ENCODE results near the gene SAPCD1.

Gene SAPCD1

DNA sequence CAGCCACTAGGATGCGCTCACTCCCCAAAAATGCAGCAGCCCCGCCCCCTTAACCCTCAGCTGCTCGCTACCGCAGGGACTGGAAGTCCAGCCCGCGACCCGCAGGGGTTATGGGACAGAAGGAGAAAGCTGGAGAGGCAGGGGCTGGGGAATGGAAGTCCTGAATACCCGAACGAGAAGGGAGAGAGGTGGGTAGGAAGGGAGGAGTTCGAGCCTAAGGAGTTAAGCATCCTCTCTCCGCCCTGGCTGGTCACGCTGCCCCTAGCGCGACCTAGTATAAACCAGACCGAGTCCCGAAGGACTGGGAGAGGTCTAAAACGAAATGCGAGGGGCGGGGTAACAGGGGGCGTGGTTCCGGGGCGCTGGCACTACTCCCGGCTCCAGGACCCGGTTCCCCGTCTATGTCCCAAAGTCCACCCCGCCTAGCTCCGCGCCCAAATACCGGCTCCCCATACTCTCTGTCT is 32.9 kb upstream of the SAPCD1 start:
- DNase-seq (ENCODE audit: low spot score) = peak; percentile 89

DNA sequence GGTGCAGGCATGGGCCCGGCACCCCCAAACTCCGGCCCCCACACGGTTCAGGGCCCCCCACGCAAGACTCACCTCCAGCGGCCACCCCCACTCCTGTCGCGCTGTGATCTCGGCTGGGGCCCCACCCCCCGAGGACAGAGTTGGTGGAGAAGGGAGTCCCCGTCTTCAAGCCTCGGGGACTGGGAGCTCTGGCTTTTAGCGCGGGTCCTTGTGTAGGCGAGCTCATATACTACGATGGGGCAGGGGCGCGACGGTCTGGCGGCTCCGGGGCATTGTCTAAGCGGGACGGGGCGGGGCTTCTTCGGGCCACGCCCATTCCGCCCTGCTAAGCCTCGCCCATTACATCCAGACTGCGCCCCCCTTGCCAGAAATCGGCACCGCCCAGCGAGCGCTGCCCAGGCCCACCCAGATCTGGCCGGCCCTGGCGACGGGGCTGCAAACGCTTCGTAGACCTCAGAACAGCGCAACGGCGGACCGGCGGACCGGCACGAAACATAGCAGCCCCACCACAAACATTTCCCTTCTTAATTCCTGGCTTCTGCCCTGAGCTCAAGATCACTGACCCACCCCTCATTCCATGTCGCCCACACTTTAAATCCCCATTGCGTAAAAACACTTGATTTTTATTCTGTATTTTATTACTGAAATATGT is 32.4 kb upstream of the SAPCD1 start:
- DNase-seq (ENCODE audit: low spot score) = peak; percentile 90

DNA sequence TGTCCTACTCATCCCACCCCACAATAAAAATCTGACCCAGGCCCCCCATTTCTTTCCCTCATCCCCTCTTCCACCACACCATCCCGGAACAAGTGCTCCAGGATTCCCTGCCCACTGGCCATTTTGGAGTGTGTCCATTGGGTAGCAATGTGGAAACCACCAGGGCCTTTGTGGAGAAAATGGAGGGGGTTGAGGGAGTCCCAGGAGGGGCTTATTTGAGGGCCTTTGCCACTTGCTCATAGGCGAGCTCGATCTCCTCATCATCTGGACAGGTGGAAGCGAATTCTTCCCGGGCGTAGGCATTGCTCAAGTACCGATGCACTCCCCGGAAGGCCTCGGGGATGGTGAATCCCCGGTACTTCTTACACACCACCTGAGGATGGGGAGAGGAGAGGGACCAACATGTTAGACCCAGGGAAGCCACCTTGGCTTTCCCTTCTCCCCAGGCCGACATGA is 31.8 kb upstream of the SAPCD1 start:
- no peak for DNase-seq (ENCODE audit: low spot score)

DNA sequence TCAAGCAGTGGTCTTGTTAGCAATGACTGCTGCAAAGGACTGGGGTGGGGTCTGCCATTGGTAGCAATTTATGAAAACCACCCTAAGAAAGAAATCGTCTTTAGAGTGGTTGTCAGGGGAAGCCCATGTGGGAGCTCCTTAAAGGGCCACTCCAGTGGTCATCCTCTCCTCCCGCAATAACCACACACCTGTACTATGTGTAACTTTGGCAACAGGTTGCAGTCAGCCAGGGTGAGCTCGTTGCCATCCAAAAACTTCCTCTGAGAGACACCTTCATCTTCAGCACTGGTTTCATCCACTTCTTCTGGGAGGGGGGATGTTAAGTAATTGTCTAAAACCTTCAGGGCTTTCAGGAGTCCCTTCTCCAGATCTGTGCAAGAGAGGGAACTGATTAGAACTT is 30.4 kb upstream of the SAPCD1 start:
- no peak for DNase-seq (ENCODE audit: low spot score)

DNA sequence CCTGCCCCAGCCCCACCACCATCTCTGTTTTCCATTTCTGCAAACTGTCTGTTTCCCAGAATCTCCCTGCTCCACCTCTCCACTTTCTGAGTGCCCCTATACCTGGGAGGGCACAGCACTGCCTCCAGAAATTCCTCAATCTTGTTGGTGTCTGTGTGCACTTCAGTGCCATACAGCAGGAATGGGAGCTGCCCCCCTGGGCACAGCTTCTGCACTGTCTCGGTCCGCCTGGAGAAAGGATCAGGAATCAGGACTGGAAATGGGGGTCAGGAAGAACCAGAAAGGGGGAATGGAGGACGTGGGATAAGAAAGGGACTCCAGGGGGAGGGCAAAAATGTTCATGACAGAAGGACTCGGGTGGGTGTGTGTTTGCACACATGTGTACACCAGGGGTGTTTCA is 28.7 kb upstream of the SAPCD1 start:
- DNase-seq (ENCODE audit: low spot score) = no peak

DNA sequence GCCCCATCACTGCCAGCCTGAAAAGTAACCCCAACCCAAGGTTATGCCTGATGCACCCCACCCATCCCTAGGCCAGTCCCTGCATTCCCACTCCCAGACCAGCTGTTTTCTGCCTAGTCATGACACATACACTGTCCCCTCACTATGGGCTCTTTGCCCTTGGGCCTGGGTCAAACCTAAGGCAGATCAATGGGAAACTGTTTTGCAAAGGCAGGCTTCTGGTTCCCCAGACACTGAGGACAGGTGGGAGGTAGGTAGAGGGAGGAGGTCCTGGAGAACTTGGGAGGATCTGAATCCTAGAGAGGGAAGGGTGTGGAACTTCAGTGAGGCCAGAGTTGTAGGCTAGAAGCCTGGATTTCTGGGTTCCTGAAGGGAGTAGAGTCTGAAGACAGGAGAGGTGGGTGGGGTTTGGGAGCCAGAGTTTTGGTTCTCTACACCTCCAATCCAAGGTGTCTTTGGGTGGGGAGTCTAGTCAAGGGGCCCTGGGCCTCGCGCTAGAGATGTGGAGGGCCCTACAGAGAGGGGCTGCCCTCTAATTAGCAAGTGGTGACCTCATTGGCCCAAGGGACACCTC is 28.1 kb upstream of the SAPCD1 start:
- no peak for DNase-seq (ENCODE audit: low spot score)

DNA sequence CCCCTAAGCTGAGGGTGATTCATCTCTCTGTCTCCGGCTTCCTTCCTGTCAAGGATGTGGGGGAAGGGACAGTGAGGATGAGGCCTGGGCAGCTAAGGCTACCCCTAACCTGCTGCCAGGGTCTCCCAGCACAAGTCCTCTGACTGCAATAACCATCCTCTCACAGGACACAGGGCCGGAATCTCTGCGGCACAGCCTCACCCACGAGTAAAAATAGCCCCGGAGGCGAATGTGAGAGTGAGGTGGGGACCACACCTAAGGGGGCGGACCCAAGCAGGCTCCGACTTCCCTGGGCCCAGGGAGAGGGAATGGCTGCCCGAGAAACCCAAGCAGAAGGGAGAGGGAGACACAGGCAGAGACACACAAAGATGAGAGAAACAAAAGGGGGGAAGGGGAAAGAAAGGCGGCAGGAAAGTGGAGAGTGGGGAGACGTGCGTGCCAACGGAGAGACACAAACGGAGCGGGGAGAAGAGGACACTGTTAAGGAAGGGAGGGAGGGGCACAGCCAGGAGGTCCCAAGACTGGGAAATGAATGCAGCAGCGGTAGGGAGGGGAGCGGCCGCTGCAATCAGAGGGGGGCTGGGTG is 27.5 kb upstream of the SAPCD1 start:
- DNase-seq (ENCODE audit: low spot score) = peak; percentile 91

DNA sequence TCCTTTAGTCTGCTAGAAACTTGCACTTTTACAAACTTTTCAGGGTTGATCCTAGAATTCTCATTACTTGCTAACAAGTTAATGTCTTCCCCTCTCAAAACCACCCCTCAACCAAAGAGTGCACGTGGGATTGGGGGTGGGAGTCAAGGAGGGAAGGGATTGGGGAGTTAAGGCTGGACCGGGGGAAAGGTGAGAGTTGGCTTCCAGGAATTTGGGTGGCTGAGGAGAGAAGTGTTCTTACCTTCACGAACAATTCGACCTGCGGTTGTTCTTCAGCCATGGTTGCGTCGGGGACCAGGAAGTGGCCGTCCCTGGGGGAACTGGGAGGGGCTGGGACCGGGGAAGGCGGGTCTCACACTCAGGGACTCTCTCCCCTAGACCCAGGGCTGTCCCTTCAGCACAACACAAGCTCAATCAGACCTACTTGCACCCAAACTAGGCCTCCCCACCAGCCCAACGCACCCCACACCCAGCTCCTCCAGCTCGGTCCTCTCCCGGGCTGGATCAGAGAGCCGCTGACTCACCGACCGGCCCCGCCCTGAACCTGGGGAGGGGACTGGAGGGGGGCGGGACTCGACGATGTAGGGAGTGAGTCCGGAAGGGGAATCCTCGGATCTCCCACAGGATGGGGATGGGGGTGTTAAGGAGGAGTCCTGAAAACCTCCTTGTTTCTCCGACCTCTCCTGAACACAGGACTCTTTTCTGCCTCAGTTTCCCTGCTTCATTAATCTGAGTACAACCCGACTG is 26.3 kb upstream of the SAPCD1 start, which contains the start of gene CLIC1:
CLIC1 (minus strand) TSS at position 510 of the 747 bp plus-strand sequence; CDS start at position 280, 230 bp downstream.
- DNase-seq (ENCODE audit: low spot score) = peak; percentile 89

DNA sequence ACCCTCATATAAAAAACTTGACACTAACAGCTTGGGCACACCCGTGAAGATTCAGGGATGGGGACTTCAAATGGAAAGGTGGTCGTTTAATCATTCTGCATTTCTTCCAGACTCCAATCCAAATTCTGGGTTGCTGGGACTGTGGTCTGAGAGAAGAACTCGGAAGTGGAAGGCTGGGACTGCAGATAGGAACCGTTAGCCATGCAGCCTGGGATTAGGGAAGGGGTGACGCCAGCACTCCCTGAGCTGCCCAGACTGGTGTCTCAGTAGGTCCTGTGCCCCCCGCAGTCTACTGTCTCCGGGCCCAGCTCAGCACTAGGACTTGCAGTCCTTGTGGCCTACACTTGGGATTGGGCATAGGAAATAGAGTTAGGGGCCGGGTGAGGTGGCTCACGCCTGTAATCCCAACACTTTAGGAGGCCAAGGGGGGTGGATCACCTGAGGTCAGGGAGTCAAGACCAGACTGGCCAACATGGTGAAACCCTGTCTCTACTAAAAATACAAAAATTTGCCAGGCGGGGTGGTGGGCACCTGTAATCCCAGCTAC is 25.6 kb upstream of the SAPCD1 start:
- no peak for DNase-seq (ENCODE audit: low spot score)

DNA sequence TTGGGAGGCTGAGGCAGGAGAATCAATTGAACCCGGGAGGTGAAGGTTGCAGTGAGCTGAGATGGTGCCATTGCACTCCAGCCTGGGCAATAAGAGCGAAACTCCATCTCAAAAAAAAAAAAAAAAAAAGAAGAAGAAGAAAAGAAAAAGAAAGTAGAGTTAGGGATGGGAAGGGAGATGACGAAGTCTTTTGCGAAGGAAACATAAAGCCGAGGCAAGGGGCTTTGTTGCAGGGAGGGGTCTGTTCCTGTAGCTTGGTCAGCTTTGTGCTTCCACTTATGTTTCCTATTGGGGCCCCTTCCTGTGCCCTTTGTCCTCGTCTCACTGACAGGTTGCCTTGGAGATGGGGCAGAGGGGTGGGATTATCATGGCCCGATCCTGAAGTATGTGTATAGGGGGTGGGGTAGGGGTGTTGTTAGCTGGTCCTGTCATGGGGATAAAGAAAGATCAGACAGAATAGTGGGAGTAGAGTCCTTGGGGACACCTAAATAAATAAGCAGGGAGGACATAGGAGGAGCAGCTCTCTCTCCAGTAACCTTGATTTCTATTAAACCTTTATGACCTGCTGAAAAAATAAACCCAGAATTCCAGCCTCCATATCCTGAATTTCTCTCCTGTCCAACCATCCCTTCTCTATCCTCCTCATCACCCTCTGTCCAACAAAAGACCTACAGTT is 25.0 kb upstream of the SAPCD1 start:
- DNase-seq (ENCODE audit: low spot score) = no peak

DNA sequence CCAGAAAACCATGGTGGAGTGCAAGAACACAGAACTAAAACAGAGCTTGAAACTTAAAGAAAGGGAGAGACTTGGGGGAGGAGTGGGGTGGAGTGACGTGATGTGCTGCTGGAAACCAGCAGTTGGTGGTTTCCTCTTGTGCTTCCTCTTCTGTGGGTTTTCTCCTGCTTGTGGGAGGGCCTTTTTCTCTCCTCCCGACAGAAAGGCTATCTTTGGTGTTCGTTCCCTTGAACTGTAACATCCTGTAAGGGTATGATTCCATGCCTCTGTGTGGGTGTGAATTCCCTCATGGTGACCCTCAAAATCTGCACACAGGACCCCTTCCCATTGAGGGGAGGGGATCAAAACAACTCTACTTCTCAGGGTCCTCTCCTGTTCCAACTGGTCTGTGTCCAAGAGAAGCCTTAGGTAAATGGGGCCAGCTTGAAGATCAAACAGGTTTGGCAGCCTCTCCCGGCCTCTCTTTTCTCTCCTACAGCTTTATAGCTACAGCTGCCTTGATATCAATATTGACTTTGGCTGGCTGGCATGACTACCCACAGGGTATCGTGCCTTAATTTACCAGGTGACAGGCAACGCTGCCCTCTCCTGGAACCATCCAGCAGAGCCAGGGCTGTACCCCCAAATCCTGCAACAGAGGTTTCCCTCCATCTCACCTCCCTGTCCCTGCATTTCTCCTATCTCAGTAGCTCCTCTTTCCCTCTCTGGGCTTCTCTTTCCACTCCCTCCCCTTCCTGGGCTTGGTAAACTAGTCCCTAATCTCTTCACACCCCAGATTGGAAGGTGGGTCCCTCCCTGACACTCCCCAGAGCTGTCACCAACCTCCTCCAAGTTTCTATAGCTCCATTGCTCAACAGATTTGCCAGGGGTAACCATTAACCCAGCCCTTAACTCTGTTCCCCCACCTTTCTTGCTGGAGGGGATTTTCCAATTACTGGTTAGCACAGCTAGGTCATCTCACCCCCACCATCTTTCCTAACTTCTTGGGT is 24.2 kb upstream of the SAPCD1 start:
- DNase-seq (ENCODE audit: low spot score) = peak; percentile 68

DNA sequence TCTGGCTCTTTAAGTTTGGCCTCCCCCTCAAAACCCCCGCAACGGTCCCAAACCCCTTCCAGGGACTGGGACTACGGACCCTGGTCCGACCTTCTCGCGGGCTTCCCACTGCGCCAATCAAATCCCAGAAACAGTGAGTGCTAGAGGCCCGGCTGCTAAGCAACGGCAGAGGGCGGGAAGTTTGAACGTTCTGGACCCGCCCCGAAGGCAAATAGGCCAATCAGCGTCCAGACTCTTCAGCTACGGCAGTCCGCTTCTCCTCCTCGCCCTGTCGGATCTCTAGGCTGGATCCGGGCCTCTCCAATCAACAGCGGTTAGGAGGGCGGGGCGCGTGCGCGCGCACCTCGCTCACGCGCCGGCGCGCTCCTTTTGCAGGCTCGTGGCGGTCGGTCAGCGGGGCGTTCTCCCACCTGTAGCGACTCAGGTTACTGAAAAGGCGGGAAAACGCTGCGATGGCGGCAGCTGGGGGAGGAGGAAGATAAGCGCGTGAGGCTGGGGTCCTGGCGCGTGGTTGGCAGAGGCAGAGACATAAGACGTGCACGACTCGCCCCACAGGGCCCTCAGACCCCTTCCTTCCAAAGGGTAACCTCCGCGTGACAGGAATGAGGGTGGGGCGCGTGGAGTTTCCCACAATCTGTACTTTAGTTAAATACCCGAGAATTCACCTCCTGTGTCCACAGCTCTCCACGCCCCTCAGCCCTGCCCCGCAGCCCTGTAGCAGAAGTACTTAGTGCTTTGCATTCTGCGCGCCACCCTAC is 22.6 kb upstream of the SAPCD1 start, which contains the start of gene MSH5:
MSH5 (plus strand) TSS at position 367 of the 758 bp plus-strand sequence. CDS start 462 bp downstream, outside the sequence.
- peak; percentile 99 for DNase-seq (ENCODE audit: low spot score)

DNA sequence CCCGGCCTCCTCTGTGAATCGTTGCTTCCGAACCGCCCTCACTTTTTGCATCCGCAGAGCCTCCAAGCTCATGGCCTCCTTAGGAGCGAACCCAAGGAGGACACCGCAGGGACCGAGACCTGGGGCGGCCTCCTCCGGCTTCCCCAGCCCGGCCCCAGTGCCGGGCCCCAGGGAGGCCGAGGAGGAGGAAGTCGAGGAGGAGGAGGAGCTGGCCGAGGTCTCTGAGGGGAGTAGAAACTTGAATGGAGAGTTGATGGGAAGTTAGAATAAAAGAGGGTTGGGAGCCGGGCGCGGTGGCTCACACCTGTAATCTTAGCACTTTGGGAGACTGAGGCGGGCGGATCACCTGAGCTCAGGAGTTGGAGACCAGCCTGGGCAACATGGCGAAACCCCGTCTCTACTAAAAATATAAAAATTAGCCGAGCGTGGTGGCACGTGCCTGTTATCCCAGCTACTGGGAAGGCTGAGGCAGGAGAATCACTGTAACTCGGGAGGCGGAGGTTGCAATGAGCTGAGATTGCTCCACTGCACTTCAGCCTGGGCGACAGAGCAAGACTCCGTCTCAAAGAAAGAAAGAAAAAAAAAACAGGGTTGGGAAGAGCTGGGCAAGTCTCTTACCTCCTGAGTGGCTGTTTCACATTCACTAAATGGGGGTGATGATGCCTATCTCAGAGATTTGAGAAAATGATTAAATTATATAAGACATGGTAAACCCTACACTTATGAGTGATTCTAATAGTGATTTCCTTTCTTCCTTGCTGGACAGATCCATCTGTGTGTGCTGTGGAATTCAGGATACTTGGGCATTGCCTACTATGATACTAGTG is 21.8 kb upstream of the SAPCD1 start:
- DNase-seq (ENCODE audit: low spot score) = peak; percentile 43

DNA sequence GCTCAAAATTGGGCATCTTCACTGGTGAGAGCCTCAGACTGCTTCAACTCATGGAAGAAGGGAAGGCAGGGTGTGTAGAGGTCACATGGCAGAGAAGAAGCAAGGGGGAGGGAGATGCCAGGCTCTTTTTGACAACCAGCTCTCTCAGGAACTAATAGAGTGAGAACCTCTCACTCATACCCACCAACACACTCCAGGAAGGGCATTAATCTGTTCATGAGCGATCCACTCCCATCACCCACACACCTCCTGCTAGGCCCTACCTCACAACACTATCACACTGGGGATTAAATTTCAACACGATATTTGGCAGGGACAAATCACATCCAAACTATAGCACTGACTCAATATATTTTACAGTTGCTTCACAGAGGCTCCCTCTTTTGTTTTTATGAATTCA is 20.6 kb upstream of the SAPCD1 start:
- DNase-seq (ENCODE audit: low spot score) = no peak

DNA sequence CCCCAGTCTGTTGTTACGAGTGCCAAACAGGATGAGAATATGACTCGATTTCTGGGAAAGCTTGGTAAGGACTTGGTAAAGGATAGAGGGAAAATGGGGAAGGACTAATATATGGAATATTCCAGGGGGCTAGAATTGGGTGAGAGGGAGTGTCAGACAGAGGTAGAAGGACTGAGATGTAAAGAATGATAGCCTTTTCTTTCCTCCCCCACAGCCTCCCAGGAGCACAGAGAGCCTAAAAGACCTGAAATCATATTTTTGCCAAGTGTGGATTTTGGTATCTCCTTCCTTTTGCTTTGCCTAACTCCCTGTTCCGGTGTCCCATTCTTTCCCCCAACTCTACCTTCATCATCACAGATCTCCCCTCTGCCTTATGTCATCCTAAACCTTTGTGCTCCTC is 19.6 kb upstream of the SAPCD1 start:
- no peak for DNase-seq (ENCODE audit: low spot score)

DNA sequence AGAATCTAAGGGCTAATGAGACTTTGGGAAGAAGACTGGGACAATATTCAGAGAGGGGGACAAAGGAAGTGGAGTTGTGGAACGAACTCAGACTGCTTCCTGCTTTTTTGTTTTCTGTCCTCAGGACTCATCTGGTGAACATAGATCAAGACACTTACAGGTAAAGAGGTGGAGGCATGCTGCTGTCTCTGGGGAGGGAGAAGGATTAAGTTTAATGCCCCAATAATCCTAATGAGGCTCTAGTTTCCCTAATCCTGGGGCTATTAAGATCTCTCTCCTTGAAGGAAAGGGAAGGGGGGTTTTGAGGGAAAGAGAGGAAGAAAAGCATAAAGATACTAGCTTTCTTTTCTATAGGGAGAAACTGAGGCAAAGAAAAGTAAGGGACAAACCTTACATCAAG is 18.0 kb upstream of the SAPCD1 start:
- no peak for DNase-seq (ENCODE audit: low spot score)

DNA sequence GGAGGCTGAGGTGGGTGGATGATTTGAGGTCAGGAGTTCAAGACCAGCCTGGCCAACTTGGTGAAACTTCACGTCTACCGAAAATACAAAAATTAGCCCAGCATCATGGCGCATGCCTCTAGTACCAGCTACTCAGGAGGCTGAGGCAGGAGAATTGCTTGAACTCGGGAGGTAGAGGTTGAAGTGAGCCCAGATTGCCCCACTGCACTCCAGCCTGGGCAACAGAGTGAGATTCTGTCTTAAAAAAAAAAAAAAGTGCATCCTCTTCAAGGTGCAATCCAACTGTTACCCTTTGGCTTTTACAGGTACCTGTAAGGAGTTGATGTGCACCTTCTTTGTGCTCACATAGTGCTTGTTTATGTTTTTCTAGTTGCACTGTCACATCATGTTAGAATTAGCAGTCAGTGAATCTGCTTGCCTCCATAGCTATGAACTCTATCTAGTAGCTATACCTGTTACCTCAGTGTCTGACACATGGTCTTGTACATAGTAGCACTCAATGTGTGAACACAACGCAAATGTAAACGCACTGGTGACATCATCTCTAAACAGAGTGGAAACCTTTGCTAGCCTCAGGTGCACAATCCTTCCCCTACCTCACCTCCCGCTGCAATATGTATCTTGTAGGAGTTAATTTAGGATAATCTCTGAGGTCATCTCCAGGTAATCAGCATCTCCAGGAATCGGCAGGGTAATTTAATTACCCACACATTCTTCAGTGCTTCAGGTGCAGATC is 13.0 kb upstream of the SAPCD1 start:
- no peak for DNase-seq (ENCODE audit: low spot score)

DNA sequence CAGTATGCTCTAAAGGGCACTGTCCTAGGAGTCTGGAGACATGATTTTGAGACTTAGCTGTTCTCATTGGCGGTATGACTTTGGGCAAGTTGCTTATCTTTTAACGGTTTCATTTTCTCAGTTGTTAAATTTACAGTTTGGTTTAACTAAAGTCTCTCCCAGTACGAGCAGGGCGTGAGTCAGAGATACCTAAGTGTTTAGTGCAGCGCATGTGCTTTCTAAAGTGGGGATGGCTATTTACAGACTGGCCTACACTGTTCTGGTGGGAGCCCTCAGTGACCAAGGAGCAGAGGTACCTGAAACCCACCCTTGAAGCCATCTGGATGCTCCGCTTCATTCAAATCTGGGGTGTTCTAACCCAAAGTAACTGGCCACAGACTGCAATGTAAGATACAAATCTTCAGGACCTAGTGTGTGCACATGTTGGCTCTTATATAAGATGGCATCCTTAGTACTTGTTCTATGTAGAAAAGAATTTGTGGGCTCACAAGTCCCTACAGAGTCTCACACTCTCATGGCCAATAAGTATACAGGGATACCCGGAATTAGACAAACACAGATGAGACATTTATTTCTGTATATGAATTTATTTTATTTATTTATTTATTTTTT is 11.9 kb upstream of the SAPCD1 start:
- DNase-seq (ENCODE audit: low spot score) = peak; percentile 63

All from RKO (cell line).